Adrenal gland (tissue), 12 donors: Measurements from ENCODE around the gene GALNTL6. TPM values are rescaled to one million over a fixed set of nuclear protein-coding genes. Genes with fewer than 3 reads are reported as not detected.

ENCODE experiments used
- DNase-seq, 7 donors: peaks; one replicate each; pipeline ENCODE4 v3.0.0-alpha.2; 2019 to 2020
- H3K27ac ChIP-seq, 5 donors: fragments of 200-600 bp; sonication (generic) in 4 of 5; 1 replicate in 3 of 5; 2 replicates in 2 of 5; pipeline versions ENCODE4 v1.5.1 to v1.8.0; 2016 to 2020; ENCODE audit warnings: mild to moderate bottlenecking in 1 of 5
- H3K27me3 ChIP-seq: fragments of 200-600 bp; 2 replicates; pipeline ENCODE4 v1.8.0; 2021
- H3K36me3 ChIP-seq, 2 donors: fragments of 200-600 bp; replicated peaks in 1 of 2; 1 replicate in 1 of 2; 2 replicates in 1 of 2; pipeline versions ENCODE4 v1.5.1 to v1.8.0; 2018 to 2022
- H3K4me1 ChIP-seq, 2 donors: fragments of 200-600 bp; replicated peaks in 1 of 2; 1 replicate in 1 of 2; 2 replicates in 1 of 2; pipeline versions ENCODE4 v1.5.1 to v1.8.0; 2018 to 2021
- H3K4me3 ChIP-seq, 4 donors: fragments of 200-600 bp; sonication (generic) in 3 of 4; one replicate each; pipeline ENCODE4 v1.5.1; 2016 to 2018
- H3K9me3 ChIP-seq, 3 donors: fragments of 200-600 bp; sonication (generic) in 1 of 3; replicated peaks in 1 of 3; 1 replicate in 2 of 3; 2 replicates in 1 of 3; pipeline versions ENCODE4 v1.5.1 to v1.8.0; 2016 to 2021
- CTCF ChIP-seq, 6 experiments: fragments of 450-650 bp in 4 of 6; fragments of 200-600 bp in 2 of 6; sonication (generic) in 1 of 6; IDR thresholded peaks; 1 replicate in 5 of 6; 2 replicates in 1 of 6; pipeline versions ENCODE4 v1.5.1 to v1.8.0; 2016 to 2021; ENCODE audit warnings: antibody characterized with exemption in 6 of 6, mild to moderate bottlenecking in 2 of 6, moderate library complexity in 1 of 6
- POLR2A ChIP-seq, 2 donors: fragments of 450-650 bp; IDR thresholded peaks; one replicate each; pipeline ENCODE4 v1.6.1; 2017; ENCODE audit warnings: antibody characterized with exemption in 2 of 2, mild to moderate bottlenecking in 2 of 2, moderate library complexity in 1 of 2
- WGBS, 4 donors: extraction: QIAGEN DNeasy Blood & Tissue Kit in 2 of 4; methylation state at CpG; one replicate each; pipeline versions ENCODE4 v1.1.5 to v1.1.7; 2013 to 2017; 5-methylcytosine and 5-hydroxymethylcytosine counted together
- intact Hi-C, 2 donors: fragments of 100-400 bp; cut with DNase I; formaldehyde crosslinking; loops; one replicate each; pipeline versions ENCODE4 v1.14.1 to v1.15.0; 2022 to 2023
- polyA plus RNA-seq, 3 donors: library from polyadenylated mRNA; stranded (reverse); fragments of 200-250 nt in 2 of 3; fragments of 350-450 nt in 1 of 3; fragmentation: Illumina TruSeq in 1 of 3; extraction: RNeasy Lipid Tissue Mini Kit (QIAGEN cat#74804) in 1 of 3; gene quantifications; one replicate each; pipeline ENCODE4 v1.2.3, GENCODE V29; 2013 to 2014
- total RNA-seq, 9 donors: library from RNA; depleted of rRNA in 4 of 9; stranded (reverse); fragments of >200 nt in 4 of 9; fragments of 120-200 nt in 1 of 9; fragmentation: NEBNext Ultra II Directional in 1 of 9; extraction: Animal tissue kit (Norgen Biotek cat#: 25700) in 1 of 9; gene quantifications; one replicate each; pipeline versions ENCODE4 v1.1.0 to v1.2.4, GENCODE V29; 2013 to 2023
- donor health status: healthy with polysubstance abuse.
- donor health status: Bipolar disorder and iron deficiency.
- donor health status: DM: yes; HTN: yes; CAD: no.
- donor health status: DM: no; HTN: no; CAD: no.
- donor health status: DM: no; HTN: no; CAD: no.
- donor health status: DM: yes; HTN: yes; CAD: no.

GALNTL6 gene
- total and polyA plus RNA-seq, 12 donors = 0.10 to 0.96 (median 0.42) TPM; not detected in 1

GRCh38 chr4:172892300-172892699 lies 1079.1 kb downstream of the GALNTL6 start:
- Histone ChIP-seq H3K36me3 (no peaks in the 10 kb centered on the region), H3K27me3 (no peaks in the 10 kb centered on the region), H3K4me3 (no peak overlapping the region), H3K9me3 (no peaks in the 10 kb centered on the region), H3K27ac (no peak overlapping the region), H3K4me1 (no peaks in the 10 kb centered on the region)
- intact Hi-C loops = no loop called here
- WGBS, 4 donors = 30 to 39% (median 33%) methylated on average over 4 of the region's 4 CpGs
- peak in 1 of 7 donors; percentile 5 for DNase-seq
- TF ChIP-seq POLR2A (IDR thresholded peaks at IDR 0.05) (no peak), CTCF (IDR thresholded peaks at IDR 0.05) (peak in 5 of 6 experiments; percentile 13 to 44 (median 40))

- no peak for DNase-seq
- Histone ChIP-seq H3K27ac (no peak overlapping the region), H3K4me1 (no peaks in the 10 kb centered on the region), H3K4me3 (no peak overlapping the region), H3K36me3 (no peaks in the 10 kb centered on the region), H3K27me3 (no peaks in the 10 kb centered on the region), H3K9me3 (no peaks in the 10 kb centered on the region)
- intact Hi-C loops = no loop called here
- TF ChIP-seq POLR2A (IDR thresholded peaks at IDR 0.05) (no peak), CTCF (IDR thresholded peaks at IDR 0.05) (no peak)
- WGBS, 4 donors = 86 to 91% (median 90%) methylated on average over 3 of the region's 3 CpGs
Measured at GRCh38 chr4:172895699-172896098, 1082.5 kb downstream of the GALNTL6 start.

GRCh38 chr4:172897046-172897445 lies 1083.8 kb downstream of the GALNTL6 start:
- TF ChIP-seq POLR2A (IDR thresholded peaks at IDR 0.05) = no peak
- no peak for TF ChIP-seq CTCF (IDR thresholded peaks at IDR 0.05)
- no peaks in the 10 kb centered on the region for H3K27me3 ChIP-seq
- 79 to 100% (median 82%) methylated on average over 1 to 3 of the region's 3 CpGs for WGBS, 4 donors
- DNase-seq = no peak
- no peak overlapping the region for H3K27ac ChIP-seq
- no peaks in the 10 kb centered on the region for H3K4me1 ChIP-seq
- no peak overlapping the region for H3K4me3 ChIP-seq
- H3K9me3 ChIP-seq = no peaks in the 10 kb centered on the region
- H3K36me3 ChIP-seq = no peaks in the 10 kb centered on the region
- intact Hi-C loops = no loop called here

GRCh38 chr4:172898715-172899114 lies 1085.5 kb downstream of the GALNTL6 start:
- H3K9me3 ChIP-seq = no peaks in the 10 kb centered on the region
- intact Hi-C loops = no loop called here
- TF ChIP-seq POLR2A (IDR thresholded peaks at IDR 0.05) (no peak), CTCF (IDR thresholded peaks at IDR 0.05) (no peak)
- H3K27ac ChIP-seq = no peak overlapping the region
- H3K4me1 ChIP-seq = no peaks in the 10 kb centered on the region
- DNase-seq = no peak
- no peaks in the 10 kb centered on the region for H3K27me3 ChIP-seq
- 70 to 96% (median 81%) methylated on average over 2 of the region's 2 CpGs for WGBS, 4 donors
- no peak overlapping the region for H3K4me3 ChIP-seq
- no peaks in the 10 kb centered on the region for H3K36me3 ChIP-seq
